T-helper 17 cell (primary cell): ENCODE measurements around the gene MYOM3. TPM values are rescaled to one million over a fixed set of nuclear protein-coding genes. Genes with fewer than 3 reads are reported as not detected.
"Not testable (repeated sequence)": the region's sequence is repeated elsewhere in the genome, so short reads cannot be mapped to it uniquely, and the experiment has no call there.

Source experiments
- ATAC-seq: fragments of 150-1000 bp; cut with Tn5 transposase; 2 replicates; pipeline ENCODE4 v1.10.0; 2021; ENCODE audit warnings: mild to moderate bottlenecking, moderate library complexity
- DNase-seq, 3 donors: peaks; one replicate each; pipeline versions ENCODE4 v3.0.0 to v3.0.0-alpha.2; 2020 to 2021
- H3K9me3 ChIP-seq: one replicate; pipeline ENCODE4 v1.7.0; 2013; ENCODE audit warnings: low read length, mild to moderate bottlenecking; ENCODE audit not compliant: control insufficient read depth, poor library complexity, severe bottlenecking
- H3K27ac Mint-ChIP-seq: one replicate; pipeline ENCODE4 v1.8.0; 2022; ENCODE audit warnings: mild to moderate bottlenecking, moderate library complexity, mixed read lengths
- H3K27me3 Mint-ChIP-seq: one replicate; pipeline ENCODE4 v1.8.0; 2022; ENCODE audit warnings: mixed read lengths
- H3K36me3 Mint-ChIP-seq: one replicate; pipeline ENCODE4 v1.8.0; 2022; ENCODE audit warnings: low read depth, mixed read lengths
- H3K4me1 Mint-ChIP-seq: one replicate; pipeline ENCODE4 v1.8.0; 2022; ENCODE audit warnings: mild to moderate bottlenecking, mixed read lengths
- H3K4me3 Mint-ChIP-seq: one replicate; pipeline ENCODE4 v1.8.0; 2022; ENCODE audit warnings: mild to moderate bottlenecking, moderate library complexity, mixed read lengths
- total RNA-seq, 4 donors: library from RNA in 2 of 4; stranded (reverse) in 2 of 4; gene quantifications; one replicate each; pipeline ENCODE4 v1.2.3 and lab custom pipeline; 2022 to 2026

MYOM3 gene
- total RNA-seq, 2 donors from 2014 or later: not detected

- Mint-ChIP-seq H3K36me3 (no peaks in the 10 kb centered on the region), H3K27ac (no peak overlapping the region), H3K4me3 (no peak overlapping the region), H3K4me1 (peaks cover 6% of the 10 kb centered on the region), H3K27me3 (peaks cover 20% of the 10 kb centered on the region)
- ATAC-seq: no peak
- DNase-seq: no peak
- no peaks in the 10 kb centered on the region for H3K9me3 ChIP-seq
Observed at GRCh38 chr1:24036088-24036487, 75.8 kb downstream of the MYOM3 start.

- H3K27ac Mint-ChIP-seq: no peak overlapping the region
- DNase-seq (no peak), ATAC-seq (no peak)
- no peaks in the 10 kb centered on the region for H3K36me3 Mint-ChIP-seq
- no peaks in the 10 kb centered on the region for H3K9me3 ChIP-seq
- H3K27me3 Mint-ChIP-seq: peaks cover 20% of the 10 kb centered on the region
- no peak overlapping the region for H3K4me3 Mint-ChIP-seq
- H3K4me1 Mint-ChIP-seq: peaks cover 4% of the 10 kb centered on the region
Observed at GRCh38 chr1:24032981-24033380, 79.0 kb downstream of the MYOM3 start.

GRCh38 chr1:24030976-24031516 lies 80.9 kb downstream of the MYOM3 start:
- H3K36me3 Mint-ChIP-seq, H3K4me1 Mint-ChIP-seq, ATAC-seq, H3K9me3 ChIP-seq, DNase-seq, H3K4me3 Mint-ChIP-seq, H3K27ac Mint-ChIP-seq: not testable (repeated sequence)
- H3K27me3 Mint-ChIP-seq: peaks cover 15% of the 10 kb centered on the region

- Mint-ChIP-seq H3K36me3 (no peaks in the 10 kb centered on the region), H3K27ac (no peak overlapping the region), H3K4me3 (no peak overlapping the region), H3K4me1 (peaks cover 2% of the 10 kb centered on the region), H3K27me3 (peaks cover 3% of the 10 kb centered on the region)
- H3K9me3 ChIP-seq: no peaks in the 10 kb centered on the region
- ATAC-seq (no peak), DNase-seq (no peak)
Observed at GRCh38 chr1:24027838-24028468, 84.0 kb downstream of the MYOM3 start.

- H3K4me3 Mint-ChIP-seq: no peak overlapping the region
- H3K27ac Mint-ChIP-seq: peak overlapping the region; percentile 41
- DNase-seq: no peak
- H3K4me1 Mint-ChIP-seq: peaks cover 2% of the 10 kb centered on the region
- no peak for ATAC-seq
- H3K27me3 Mint-ChIP-seq: peaks cover 11% of the 10 kb centered on the region
- no peaks in the 10 kb centered on the region for H3K9me3 ChIP-seq
- no peaks in the 10 kb centered on the region for H3K36me3 Mint-ChIP-seq
Observed at GRCh38 chr1:24022581-24023361, 89.2 kb downstream of the MYOM3 start.

GRCh38 chr1:24021403-24022266 lies 90.3 kb downstream of the MYOM3 start:
- peaks cover 4% of the 10 kb centered on the region for H3K4me1 Mint-ChIP-seq
- peak overlapping the region; percentile 45 for H3K27ac Mint-ChIP-seq
- H3K4me3 Mint-ChIP-seq: no peak overlapping the region
- peaks cover 11% of the 10 kb centered on the region for H3K27me3 Mint-ChIP-seq
- H3K9me3 ChIP-seq: no peaks in the 10 kb centered on the region
- ATAC-seq (no peak), DNase-seq (no peak)
- H3K36me3 Mint-ChIP-seq: no peaks in the 10 kb centered on the region

- no peak for DNase-seq
- ATAC-seq: no peak
- H3K36me3 Mint-ChIP-seq: no peaks in the 10 kb centered on the region
- peaks cover 4% of the 10 kb centered on the region for H3K4me1 Mint-ChIP-seq
- no peaks in the 10 kb centered on the region for H3K9me3 ChIP-seq
- peaks cover 11% of the 10 kb centered on the region for H3K27me3 Mint-ChIP-seq
- no peak overlapping the region for H3K4me3 Mint-ChIP-seq
- no peak overlapping the region for H3K27ac Mint-ChIP-seq
Observed at GRCh38 chr1:24020470-24020869, 91.5 kb downstream of the MYOM3 start.

GRCh38 chr1:24020025-24020424 lies 91.9 kb downstream of the MYOM3 start:
- no peak overlapping the region for H3K4me3 Mint-ChIP-seq
- ATAC-seq: no peak
- H3K9me3 ChIP-seq: no peaks in the 10 kb centered on the region
- peaks cover 2% of the 10 kb centered on the region for H3K4me1 Mint-ChIP-seq
- peaks cover 11% of the 10 kb centered on the region for H3K27me3 Mint-ChIP-seq
- no peak overlapping the region for H3K27ac Mint-ChIP-seq
- no peaks in the 10 kb centered on the region for H3K36me3 Mint-ChIP-seq
- no peak for DNase-seq

- no peaks in the 10 kb centered on the region for H3K9me3 ChIP-seq
- peaks cover 2% of the 10 kb centered on the region for H3K4me1 Mint-ChIP-seq
- H3K4me3 Mint-ChIP-seq: no peak overlapping the region
- H3K27me3 Mint-ChIP-seq: peaks cover 17% of the 10 kb centered on the region
- ATAC-seq (no peak), DNase-seq (no peak)
- no peak overlapping the region for H3K27ac Mint-ChIP-seq
- H3K36me3 Mint-ChIP-seq: no peaks in the 10 kb centered on the region
Observed at GRCh38 chr1:24018611-24019580, 93.0 kb downstream of the MYOM3 start.

GRCh38 chr1:24015221-24016210 lies 96.4 kb downstream of the MYOM3 start:
- no peak overlapping the region for H3K27ac Mint-ChIP-seq
- ATAC-seq: no peak
- peaks cover 2% of the 10 kb centered on the region for H3K4me1 Mint-ChIP-seq

GRCh38 chr1:24012878-24013277 lies 99.1 kb downstream of the MYOM3 start:
- not testable (repeated sequence) for H3K4me3 Mint-ChIP-seq, ATAC-seq, H3K36me3 Mint-ChIP-seq, H3K4me1 Mint-ChIP-seq, DNase-seq, H3K27ac Mint-ChIP-seq, H3K9me3 ChIP-seq
- H3K27me3 Mint-ChIP-seq: peaks cover 30% of the 10 kb centered on the region

More at GRCh38 chr1:24015221-24016210, 96.4 kb downstream of the MYOM3 start:
- no peak for DNase-seq
- H3K9me3 ChIP-seq: no peaks in the 10 kb centered on the region
- Mint-ChIP-seq H3K27me3 (peaks cover 13% of the 10 kb centered on the region), H3K36me3 (no peaks in the 10 kb centered on the region), H3K4me3 (no peak overlapping the region)
